GM12891 (cell line): ENCODE data around the gene OSBP2.

Source experiments
- DNase-seq: peaks from one replicate; pipeline ENCODE4 v3.0.0; 2011; ENCODE audit warnings: low spot score; ENCODE audit not compliant: insufficient read length
- FAIRE-seq: peaks from 2 replicates; lab custom pipeline; 2011; peaks lifted over from hg19 to GRCh38; lab: Jason Lieb, UNC
- PAX5 ChIP-seq: IDR thresholded peaks from 2 replicates; pipeline ENCODE4 v1.6.1; 2011; ENCODE audit warnings: low read length, moderate library complexity, mild to moderate bottlenecking; ENCODE audit not compliant: insufficient read depth, severe bottlenecking
- POLR2A ChIP-seq: IDR thresholded peaks from 2 replicates; pipeline ENCODE4 v1.6.1; 2011; ENCODE audit warnings: low read depth, low read length, control low read depth
- POLR2AphosphoS5 ChIP-seq: IDR thresholded peaks from 2 replicates; pipeline ENCODE4 v1.6.1; 2011; ENCODE audit warnings: low read depth, low read length, control low read depth
- POU2F2 ChIP-seq: IDR thresholded peaks from 2 replicates; pipeline ENCODE4 v1.6.1; 2011; ENCODE audit warnings: low read depth, mild to moderate bottlenecking, control low read depth, low read length, moderate library complexity
- SPI1 ChIP-seq: IDR thresholded peaks from 2 replicates; pipeline ENCODE4 v1.6.1; 2011; ENCODE audit warnings: low read depth, low read length, control low read depth
- TAF1 ChIP-seq: IDR thresholded peaks from 2 replicates; pipeline ENCODE4 v1.6.1; 2011; ENCODE audit warnings: low read depth, low read length, control low read depth

Gene OSBP2

DNA sequence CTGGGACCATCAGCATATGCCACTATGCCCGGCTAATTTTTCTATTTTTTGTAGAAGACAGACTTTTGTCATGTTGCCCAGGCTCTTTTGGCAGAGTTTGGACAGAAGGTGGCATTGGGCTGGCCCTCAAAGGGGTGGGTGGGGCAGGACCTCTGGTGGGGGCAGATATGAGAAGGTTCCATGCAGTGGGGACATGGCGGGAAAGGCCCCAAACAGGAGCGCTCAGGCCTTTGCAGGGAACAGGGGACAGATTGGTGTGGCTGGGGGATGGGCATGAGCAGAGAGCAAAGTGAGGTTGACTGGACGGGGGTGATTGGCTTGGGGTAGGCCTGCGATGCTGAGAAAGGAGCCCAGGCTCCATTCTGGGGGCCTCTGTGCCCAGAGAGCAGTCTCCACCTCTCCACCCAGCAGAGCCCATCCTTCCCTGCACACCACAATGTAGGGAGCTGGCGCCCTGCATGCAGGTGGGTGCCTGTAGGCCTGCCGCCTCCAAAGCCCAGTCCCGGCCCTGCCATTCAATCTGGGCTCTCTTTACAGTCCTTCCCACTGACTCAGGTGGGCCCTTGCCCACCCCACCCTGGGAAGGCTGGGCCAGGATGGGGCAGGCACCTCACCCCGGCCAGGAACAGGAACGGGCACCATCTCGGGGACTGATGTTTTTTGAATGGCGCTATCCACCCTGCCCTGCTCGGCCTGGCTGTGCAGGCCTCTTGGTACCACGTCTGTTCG is 175.2 kb downstream of the OSBP2 start:
- FAIRE-seq, result no peak
- DNase-seq, result peak; percentile 19

GRCh38 chr22:30870451-30871345 is 176.0 kb downstream of the OSBP2 start:
- DNase-seq, result no peak
- no peak for FAIRE-seq
- TF ChIP-seq SPI1 (no peak), PAX5 (no peak), TAF1 (no peak), POU2F2 (no peak), POLR2AphosphoS5 (no peak), POLR2A (no peak)

More for the DNA sequence above, 175.2 kb downstream of the OSBP2 start:
- TF ChIP-seq POLR2AphosphoS5, result no peak
- TF ChIP-seq SPI1, result no peak
- TF ChIP-seq PAX5, result no peak
- TF ChIP-seq POU2F2, result no peak
- TF ChIP-seq POLR2A, result no peak
- no peak for TF ChIP-seq TAF1

DNA sequence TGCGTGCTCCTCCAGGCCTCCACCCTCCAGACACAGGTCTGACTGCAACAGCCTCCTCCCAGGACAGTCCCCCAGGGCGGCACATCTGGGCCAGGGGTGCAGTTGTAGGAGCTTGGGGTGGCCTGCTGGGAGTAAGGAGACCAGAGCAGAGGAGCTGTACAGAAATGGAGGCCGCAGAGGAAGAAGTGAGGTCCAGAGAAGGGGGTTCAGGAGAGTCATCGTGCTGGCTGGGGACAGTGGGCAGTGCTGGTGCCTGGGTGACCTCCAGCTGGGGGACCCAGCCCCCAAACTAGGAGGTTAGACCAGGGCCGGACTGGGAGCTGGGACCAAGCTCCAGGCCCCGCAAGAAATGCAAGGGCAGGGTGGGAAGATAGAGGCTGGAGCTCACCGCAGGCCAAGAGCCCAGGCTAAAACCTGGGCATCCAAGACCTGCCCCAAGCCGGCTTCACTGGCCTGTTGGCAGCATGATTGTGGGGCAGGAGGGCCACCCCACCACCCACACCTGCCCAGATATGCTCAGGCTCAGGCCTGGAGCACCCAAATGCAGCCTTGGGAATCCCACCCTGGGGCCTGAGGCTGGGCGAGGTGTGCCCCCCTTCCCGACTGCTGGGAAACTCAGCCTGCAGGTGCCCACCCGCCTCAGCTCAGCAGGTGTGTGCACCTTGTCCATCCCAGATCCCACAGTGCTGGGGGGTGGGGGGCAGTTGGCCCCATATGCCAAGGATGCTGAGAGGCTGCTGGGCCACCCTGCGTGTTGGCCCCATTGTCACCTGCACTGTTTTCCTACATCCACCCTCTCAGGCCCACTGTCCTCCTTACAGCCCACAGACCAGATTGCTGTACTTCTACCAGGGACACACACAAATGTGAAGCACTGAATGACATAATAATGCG is 177.0 kb downstream of the OSBP2 start:
- DNase-seq (no peak), FAIRE-seq (no peak)
- no peak for TF ChIP-seq PAX5
- TF ChIP-seq POU2F2, result no peak
- no peak for TF ChIP-seq TAF1
- TF ChIP-seq POLR2A, result no peak
- no peak for TF ChIP-seq SPI1
- TF ChIP-seq POLR2AphosphoS5, result no peak

DNA sequence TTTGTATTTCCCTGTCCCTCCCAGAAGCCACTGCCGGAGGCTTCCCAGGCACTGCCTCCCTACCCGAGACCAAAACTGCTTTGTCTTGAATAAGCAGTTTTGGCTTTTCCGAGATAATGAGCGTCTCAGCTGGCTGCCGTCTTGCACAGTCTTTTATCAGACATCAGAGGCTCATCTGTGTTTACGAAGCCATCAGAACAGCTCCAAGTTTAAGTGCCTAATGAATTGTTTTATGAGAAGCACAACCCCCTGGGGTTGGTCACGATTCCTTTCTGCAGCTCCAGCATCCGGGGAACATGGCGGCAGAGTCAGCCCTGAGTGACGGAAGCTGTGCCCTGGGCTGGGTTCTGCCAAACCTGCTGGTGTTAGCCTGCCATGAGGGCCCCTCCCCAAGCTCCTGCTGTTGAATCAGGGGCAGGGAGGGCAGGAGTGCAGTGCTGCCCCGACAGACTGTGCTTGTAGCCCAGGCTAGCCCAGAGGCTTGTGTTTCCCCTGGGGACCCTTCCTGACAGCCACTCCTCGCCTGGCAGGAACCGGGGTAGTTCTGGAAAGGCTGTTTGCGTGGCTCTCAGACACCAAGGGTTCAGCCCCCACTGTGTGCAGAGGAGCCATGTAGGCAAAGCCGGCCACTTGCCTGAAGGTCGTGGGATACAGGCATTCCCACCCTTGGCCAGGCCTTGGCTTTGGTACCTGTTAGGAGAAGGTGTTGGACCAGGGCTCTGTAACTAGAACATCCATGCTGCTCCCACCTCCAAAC is 177.8 kb downstream of the OSBP2 start:
- no peak for FAIRE-seq
- TF ChIP-seq TAF1, result no peak
- no peak for DNase-seq

DNA sequence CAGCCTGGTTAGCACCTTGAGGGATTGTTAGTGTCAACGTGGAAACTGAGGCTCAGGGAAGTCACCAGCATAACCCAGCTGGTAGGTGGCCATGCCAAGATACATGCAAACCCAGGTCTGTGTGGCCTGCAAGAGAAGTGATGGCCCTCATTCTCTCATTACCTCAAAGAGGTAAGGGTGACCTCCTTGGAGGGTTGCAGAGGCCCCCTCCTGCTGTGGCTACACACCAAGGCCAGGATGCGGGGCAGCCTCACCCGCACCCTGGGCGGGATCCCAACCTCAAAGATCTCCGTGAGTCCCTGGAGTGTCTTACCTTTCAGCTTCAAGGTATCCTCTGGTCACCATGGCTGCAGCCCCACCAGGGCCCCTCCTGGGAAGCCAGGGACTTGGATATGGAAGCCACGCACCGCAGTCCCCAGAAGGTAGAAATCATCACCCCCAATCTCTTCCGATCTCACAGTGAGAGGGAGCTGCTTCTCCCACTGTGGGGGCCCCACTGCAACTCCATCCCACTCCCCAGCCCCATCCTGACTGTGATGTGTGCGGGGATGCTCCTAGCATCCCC is 178.5 kb downstream of the OSBP2 start:
- FAIRE-seq, result no peak
- TF ChIP-seq POU2F2, result no peak
- TF ChIP-seq SPI1, result no peak
- no peak for TF ChIP-seq TAF1
- no peak for TF ChIP-seq POLR2A
- TF ChIP-seq PAX5, result no peak
- TF ChIP-seq POLR2AphosphoS5, result no peak
- no peak for DNase-seq

DNA sequence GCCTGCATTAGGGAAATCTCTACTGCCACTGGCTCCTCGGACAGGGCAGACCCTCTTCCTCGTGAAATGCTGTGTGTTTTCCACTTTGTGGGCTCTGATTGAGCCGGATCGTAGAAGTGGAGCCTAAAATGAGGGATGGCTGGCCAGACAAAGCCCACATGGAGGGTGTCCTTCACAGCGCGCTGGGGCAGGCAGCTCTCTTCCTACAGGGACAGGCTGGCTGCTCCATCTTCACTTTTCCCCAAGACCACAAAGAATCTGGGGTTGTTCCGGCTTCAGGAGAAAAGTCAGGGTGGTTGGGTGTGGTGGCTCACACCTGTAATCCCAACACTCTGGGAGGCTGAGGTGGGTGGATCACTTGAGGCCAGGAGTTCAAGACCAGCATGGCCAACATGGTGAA is 179.0 kb downstream of the OSBP2 start:
- no peak for TF ChIP-seq POLR2A
- no peak for TF ChIP-seq TAF1
- TF ChIP-seq POU2F2, result no peak
- no peak for TF ChIP-seq SPI1
- no peak for TF ChIP-seq POLR2AphosphoS5
- TF ChIP-seq PAX5, result no peak
- DNase-seq (no peak), FAIRE-seq (no peak)

DNA sequence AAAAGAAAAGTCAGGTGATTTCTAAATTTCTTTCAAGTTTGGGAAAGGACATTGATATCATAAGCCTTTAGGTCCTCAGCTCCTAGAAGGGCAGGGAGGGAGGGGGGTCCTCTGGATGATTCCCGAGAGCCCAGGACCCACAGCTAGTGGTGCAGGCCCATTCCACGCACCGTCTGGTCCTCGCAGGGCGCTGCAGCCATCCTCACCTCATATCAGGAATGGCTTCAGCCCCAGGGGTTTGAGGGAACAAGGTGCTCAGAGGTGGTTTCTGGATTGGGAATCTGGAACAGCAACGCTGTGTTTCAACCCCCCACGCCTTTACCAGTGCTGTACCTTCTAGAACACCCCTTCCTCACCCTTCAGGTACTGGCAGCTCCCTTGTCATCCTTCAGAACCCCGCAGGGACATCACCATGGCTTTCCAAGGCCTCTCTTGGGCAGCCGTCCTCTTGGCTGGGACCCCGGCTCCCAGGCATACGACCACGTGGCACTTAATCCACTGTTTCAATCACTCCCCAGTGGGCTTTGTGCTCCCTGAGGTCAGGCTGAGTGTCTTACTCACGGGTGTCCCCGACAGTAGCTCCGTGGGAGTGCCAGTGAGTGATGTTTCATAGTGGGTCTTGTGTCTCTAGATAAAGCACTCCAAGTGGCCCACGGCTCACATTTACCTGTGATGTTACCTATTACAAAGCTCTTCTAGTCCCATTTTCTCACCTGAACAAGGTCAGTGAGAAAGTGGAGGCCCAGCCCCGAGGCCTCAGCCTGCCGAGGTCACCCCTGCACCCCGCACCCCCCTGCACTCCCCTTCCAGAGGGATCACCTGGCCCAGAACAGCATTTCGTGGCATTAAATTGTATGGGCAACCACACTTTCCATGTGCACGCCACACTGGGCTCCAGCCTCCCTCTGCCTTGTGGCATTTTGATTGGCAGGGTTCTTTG is 180.0 kb downstream of the OSBP2 start:
- FAIRE-seq (no peak), DNase-seq (no peak)
- no peak for TF ChIP-seq TAF1
- no peak for TF ChIP-seq POLR2AphosphoS5
- no peak for TF ChIP-seq SPI1
- no peak for TF ChIP-seq POU2F2
- TF ChIP-seq POLR2A, result no peak
- TF ChIP-seq PAX5, result no peak
